PC-9 (cell line): Measurements from ENCODE around the gene PLCE1. TPM values are rescaled to one million over a fixed set of nuclear protein-coding genes. Genes with fewer than 3 reads are reported as not detected.

Experiments
- BruUV-seq: library from RNA; stranded (reverse); fragments of 400-500 nt; replicated peaks from 2 replicates; lab custom pipeline; 2021; lab: Mats Ljungman, UMichigan
- CTCF ChIA-PET: fragments of 300-600 bp; sonication (Branson Sonifier 250); formaldehyde crosslinking; loops from one replicate; lab custom pipeline; 2022; ENCODE audit warnings: antibody characterized with exemption; lab: Charles Lee
- POLR2A ChIA-PET: fragments of 300-600 bp; sonication (Branson Sonifier 250); formaldehyde crosslinking; loops from one replicate; lab custom pipeline; 2022; ENCODE audit warnings: antibody characterized with exemption; ENCODE audit not compliant: unreplicated experiment; lab: Charles Lee
- DNase-seq, 2 experiments: peaks; one replicate each; pipeline versions ENCODE4 v3.0.0 to v3.0.0-alpha.2; 2015 to 2022; ENCODE audit warnings: mixed read lengths in 1 of 2
- H2AFZ ChIP-seq: fragments of 200-600 bp; sonication (generic); 2 replicates; pipeline ENCODE4 v1.8.1; 2017; ENCODE audit warnings: antibody characterized with exemption
- H3F3A ChIP-seq: fragments of 200-600 bp; sonication (generic); 2 replicates; pipeline ENCODE4 v1.8.1; 2017; ENCODE audit warnings: antibody characterized with exemption, mild to moderate bottlenecking, low read depth; ENCODE audit not compliant: insufficient read depth
- H3K27ac ChIP-seq: fragments of 200-600 bp; sonication (generic); 2 replicates; pipeline ENCODE4 v1.6.1; 2016; ENCODE audit warnings: mixed run types
- H3K27me3 ChIP-seq: fragments of 200-600 bp; sonication (generic); 2 replicates; pipeline ENCODE4 v1.6.1; 2016; ENCODE audit warnings: low read depth, mixed run types; ENCODE audit not compliant: insufficient read depth
- H3K36me3 ChIP-seq: fragments of 200-600 bp; sonication (generic); 2 replicates; pipeline ENCODE4 v1.6.1; 2016; ENCODE audit warnings: low read depth, mixed run types
- H3K4me1 ChIP-seq: fragments of 200-600 bp; sonication (generic); replicated peaks from 2 replicates; pipeline ENCODE4 v1.6.1; 2016; ENCODE audit warnings: mixed run types; ENCODE audit not compliant: insufficient read depth
- H3K4me2 ChIP-seq: fragments of 200-600 bp; sonication (generic); 2 replicates; pipeline ENCODE4 v1.6.1; 2017; ENCODE audit warnings: mixed run types
- H3K4me3 ChIP-seq: fragments of 200-600 bp; sonication (generic); 2 replicates; pipeline ENCODE4 v1.6.1; 2016; ENCODE audit warnings: mixed run types
- H3K79me2 ChIP-seq: fragments of 200-600 bp; sonication (generic); 2 replicates; pipeline ENCODE4 v1.6.1; 2017; ENCODE audit warnings: low read depth, mixed run types
- H3K9me2 ChIP-seq: fragments of 200-600 bp; sonication (generic); 2 replicates; pipeline ENCODE4 v1.8.1; 2017; ENCODE audit warnings: mild to moderate bottlenecking; ENCODE audit not compliant: insufficient read depth
- H3K9me3 ChIP-seq: fragments of 200-600 bp; sonication (generic); 2 replicates; pipeline ENCODE4 v1.8.1; 2016; ENCODE audit warnings: low read depth; ENCODE audit not compliant: insufficient read depth
- H4K20me1 ChIP-seq: fragments of 200-600 bp; sonication (generic); 2 replicates; pipeline ENCODE4 v1.8.1; 2017; ENCODE audit not compliant: insufficient read depth
- CTCF ChIP-seq: fragments of 200-600 bp; sonication (generic); conservative IDR thresholded peaks from 2 replicates; pipeline ENCODE4 v1.6.1; 2017; ENCODE audit warnings: mixed run types, antibody characterized with exemption, mild to moderate bottlenecking, moderate library complexity
- EZH2 ChIP-seq: fragments of 200-600 bp; sonication (generic); IDR thresholded peaks from 2 replicates; pipeline ENCODE4 v1.8.0; 2017; ENCODE audit warnings: antibody characterized with exemption, low read depth
- intact Hi-C: fragments of 100-400 bp; cut with micrococcal nuclease; formaldehyde crosslinking; loops from one replicate; pipeline ENCODE4 v1.10.0; 2022; ENCODE audit not compliant: unreplicated experiment
- total RNA-seq: library from RNA; stranded (reverse); gene quantifications from 2 replicates; pipeline ENCODE4 v1.2.3, GENCODE V29; 2021

The PLCE1 gene
- total RNA-seq, 1 experiment from 2014 or later = 15.2 TPM

- peak overlapping the region; percentile 91 for H2AFZ ChIP-seq
- intact Hi-C loops = loop anchor here (10.0 kb wide), 1 partner anchor 80 kb away; no protein-coding TSS in a partner anchor
- ChIA-PET CTCF (no interaction called here), POLR2A (interaction anchor here (0.6 to 0.7 kb wide), 2 partner anchors 103 to 312 kb away, joined by 4 to 5 read pairs; no protein-coding TSS in a partner anchor)
- no peak for DNase-seq
- peaks cover 29% of the 10 kb centered on the region for H3F3A ChIP-seq
- H3K9me3 ChIP-seq = no peaks in the 10 kb centered on the region
- H3K79me2 ChIP-seq = peaks cover 47% of the 10 kb centered on the region
- H3K9me2 ChIP-seq = no peaks in the 10 kb centered on the region
- peak overlapping the region; percentile 78 for H3K4me2 ChIP-seq
- no peak overlapping the region for H3K27ac ChIP-seq
- no peaks in the 10 kb centered on the region for H4K20me1 ChIP-seq
- no peaks in the 10 kb centered on the region for H3K27me3 ChIP-seq
- peak overlapping the region; percentile 79 for H3K4me3 ChIP-seq
- no peaks in the 10 kb centered on the region for H3K36me3 ChIP-seq
- TF ChIP-seq CTCF (no peak), EZH2 (no peak)
- H3K4me1 ChIP-seq = peaks cover 56% of the 10 kb centered on the region
- no TSS peak for BruUV-seq
Measured at GRCh38 chr10:93994438-93994801, 689 bp downstream of the PLCE1 start.

- H3K27me3 ChIP-seq = no peaks in the 10 kb centered on the region
- H2AFZ ChIP-seq = no peak overlapping the region
- H3K27ac ChIP-seq = no peak overlapping the region; the same call in 1 of the 2 replicates
- no peak for DNase-seq
- intact Hi-C loops = loop anchor here (1.0 to 10.0 kb wide), 2 partner anchors 11 to 80 kb away; no protein-coding TSS in a partner anchor
- ChIA-PET CTCF (no interaction called here), POLR2A (interaction anchor here (0.7 kb wide), 1 partner anchor 131 kb away, joined by 3 read pairs; no protein-coding TSS in a partner anchor)
- peaks cover 56% of the 10 kb centered on the region for H3K4me1 ChIP-seq
- H3K36me3 ChIP-seq = no peaks in the 10 kb centered on the region
- peak overlapping the region; percentile 78 for H3K4me2 ChIP-seq
- peaks cover 29% of the 10 kb centered on the region for H3F3A ChIP-seq
- peaks cover 47% of the 10 kb centered on the region for H3K79me2 ChIP-seq
- H3K4me3 ChIP-seq = peak overlapping the region; percentile 79; the same call in 1 of the 2 replicates
- BruUV-seq = no TSS peak
- H3K9me2 ChIP-seq = no peaks in the 10 kb centered on the region
- no peaks in the 10 kb centered on the region for H3K9me3 ChIP-seq
- TF ChIP-seq EZH2 = no peak
- no peak for TF ChIP-seq CTCF
- no peaks in the 10 kb centered on the region for H4K20me1 ChIP-seq
Measured at GRCh38 chr10:93995182-93995581, 1.5 kb downstream of the PLCE1 start.

GRCh38 chr10:93995598-93996271, 2.0 kb downstream of the PLCE1 start:
- TF ChIP-seq CTCF = no peak
- TF ChIP-seq EZH2 = no peak
- intact Hi-C loops = loop anchor here (1.0 to 10.0 kb wide), 2 partner anchors 11 to 81 kb away; no protein-coding TSS in a partner anchor
- Histone ChIP-seq H3K4me2 (peak overlapping the region; percentile 78), H3K27me3 (no peaks in the 10 kb centered on the region), H3K9me3 (no peaks in the 10 kb centered on the region), H3K36me3 (no peaks in the 10 kb centered on the region), H3K4me1 (peaks cover 59% of the 10 kb centered on the region), H3K4me3 (peak overlapping the region; percentile 79; the same call in 1 of the 2 replicates), H4K20me1 (no peaks in the 10 kb centered on the region), H3F3A (peaks cover 29% of the 10 kb centered on the region), H3K79me2 (peaks cover 47% of the 10 kb centered on the region), H3K27ac (peak overlapping the region; percentile 42), H3K9me2 (no peaks in the 10 kb centered on the region), H2AFZ (no peak overlapping the region)
- BruUV-seq = no TSS peak
- peak; percentile 34 to 91 for DNase-seq
- ChIA-PET POLR2A (interaction anchor here (0.6 to 0.7 kb wide), 3 partner anchors 43 to 513 kb away, joined by 3 to 5 read pairs (median 3); no protein-coding TSS in a partner anchor), CTCF (no interaction called here)
